T-helper 2 cell (primary cell): ENCODE results near the gene POLDIP2.
A peak's percentile ranks its signal among the peaks of the same experiment; 100 is the strongest.

Source experiments
- DNase-seq, 5 experiments: peaks; one replicate each; pipeline versions ENCODE4 v3.0.0 to v3.0.0-alpha.2; 2012 to 2022
- total RNA-seq, 2 donors: gene quantifications; one replicate each; lab custom pipeline; 2026; lab: John Stamatoyannopoulos, UW

Gene POLDIP2
- 27.1 to 36.2 reads per million in 2 donors for total RNA-seq

DNA sequence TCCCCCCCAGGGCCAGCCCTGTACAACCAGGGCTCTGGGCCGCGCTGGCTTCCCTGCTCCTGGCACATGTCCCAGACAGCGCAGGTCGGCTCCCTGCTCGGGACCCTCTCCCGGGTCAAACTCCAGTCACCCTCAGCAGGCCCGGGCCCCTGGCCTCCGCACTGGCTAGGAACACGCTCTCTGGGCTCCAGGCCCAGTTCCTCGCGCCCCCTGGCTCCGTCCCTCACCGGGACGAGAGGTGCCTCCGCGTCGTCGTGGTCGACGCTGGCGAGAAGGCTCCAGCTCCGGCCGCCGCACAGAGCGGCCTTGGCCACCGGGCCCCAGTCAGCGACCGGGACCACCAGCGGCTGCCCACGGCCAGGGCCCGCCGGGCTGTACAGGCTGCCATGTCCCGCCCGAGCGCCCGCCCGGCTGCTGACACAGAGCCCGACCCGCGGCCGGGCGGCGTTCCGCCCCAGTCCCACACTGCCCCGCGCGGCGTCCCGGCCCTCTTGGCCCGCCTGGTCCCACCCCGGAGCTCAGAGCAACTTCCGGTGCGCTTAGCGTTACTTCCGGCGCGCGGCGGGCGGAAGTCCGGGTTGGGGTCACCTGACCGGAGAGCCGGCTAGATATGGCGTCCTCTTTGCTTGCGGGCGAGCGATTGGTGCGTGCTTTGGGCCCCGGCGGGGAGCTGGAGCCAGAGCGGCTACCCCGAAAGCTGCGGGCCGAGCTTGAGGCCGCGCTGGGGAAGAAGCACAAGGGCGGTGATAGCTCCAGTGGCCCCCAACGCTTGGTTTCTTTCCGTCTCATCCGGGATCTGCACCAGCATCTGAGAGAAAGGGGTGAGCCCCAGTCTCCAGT lies at the start of gene POLDIP2:
POLDIP2 (minus strand) TSS at position 467 of the 840 bp plus-strand sequence; CDS start at position 388, 79 bp downstream.
- peak; percentile 92 to 97 (median 94) for DNase-seq

DNA sequence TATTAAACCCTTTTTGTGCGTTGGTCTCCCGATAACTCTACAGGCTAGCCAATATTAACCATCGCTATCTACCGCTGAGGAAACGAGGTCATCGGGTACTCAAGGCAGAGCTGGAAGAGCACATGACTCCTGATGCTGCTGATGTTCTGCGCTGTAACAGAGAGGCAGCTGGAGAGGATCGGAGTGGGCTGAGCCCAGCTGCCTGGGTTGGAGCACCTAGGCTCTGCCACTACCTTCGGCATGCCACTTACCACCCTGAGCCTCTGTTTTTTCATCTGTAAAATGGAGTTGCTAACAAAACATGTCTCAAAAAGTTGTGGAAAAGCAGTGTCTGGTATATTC lies 49.1 kb upstream of the POLDIP2 start:
- peak in 1 of 5 experiments; percentile 12 for DNase-seq

GRCh38 chr17:28405632-28406472 lies 48.5 kb upstream of the POLDIP2 start, which contains the start of gene SLC46A1:
SLC46A1 (minus strand) TSS chr17:28406212; CDS start chr17:28406114, 98 bp downstream.
- DNase-seq: peak in 3 of 5 experiments; percentile 16 to 49 (median 35)

GRCh38 chr17:28404812-28405570 lies 47.7 kb upstream of the POLDIP2 start:
- no peak for DNase-seq

- DNase-seq: no peak
Measured at GRCh38 chr17:28404461-28404811, 47.1 kb upstream of the POLDIP2 start.

DNA sequence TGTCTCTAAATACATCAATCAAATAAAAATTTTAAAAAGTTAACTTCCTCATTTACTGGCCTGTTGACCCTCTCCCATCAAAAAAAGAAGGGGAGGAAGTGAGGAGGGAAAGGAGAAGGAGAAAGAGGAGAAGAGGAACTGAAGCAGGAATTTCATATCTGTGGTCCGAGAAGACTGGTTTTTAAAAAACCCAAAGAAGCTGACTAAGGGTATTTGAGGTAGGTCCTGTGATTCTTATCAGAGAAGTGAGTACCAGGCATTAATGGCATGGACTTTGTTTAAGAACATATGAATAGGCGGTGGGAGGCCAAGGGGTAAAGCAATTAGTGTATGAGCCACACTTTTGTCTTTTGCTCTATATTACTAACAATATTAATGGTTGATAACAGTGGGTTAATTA lies 46.7 kb upstream of the POLDIP2 start:
- DNase-seq: no peak

GRCh38 chr17:28402844-28403243 lies 45.5 kb upstream of the POLDIP2 start:
- DNase-seq: no peak

DNA sequence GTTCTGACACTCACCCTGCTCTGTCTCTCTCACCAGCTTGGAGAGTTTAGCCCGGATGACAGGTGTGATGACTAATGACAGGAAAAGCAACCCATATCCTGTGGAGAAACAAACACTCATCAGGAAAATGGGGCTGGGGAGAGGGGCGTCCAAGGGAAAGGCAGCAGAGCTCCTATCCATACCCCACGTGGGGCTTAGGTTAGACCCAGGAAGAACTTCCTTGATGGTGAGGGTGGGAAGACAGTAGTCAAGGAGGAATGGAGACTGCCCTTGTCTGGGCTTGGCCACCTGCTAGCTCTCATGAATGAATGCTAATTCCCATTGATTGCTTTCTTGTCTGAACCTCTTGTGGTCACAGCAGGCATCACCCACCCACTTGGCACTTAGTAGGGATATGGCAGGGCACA lies 44.9 kb upstream of the POLDIP2 start:
- DNase-seq: no peak

- no peak for DNase-seq
Measured at GRCh38 chr17:28399808-28400207, 42.5 kb upstream of the POLDIP2 start.

- no peak for DNase-seq
Measured at GRCh38 chr17:28398280-28398981, 41.1 kb upstream of the POLDIP2 start.

GRCh38 chr17:28397687-28398279 lies 40.5 kb upstream of the POLDIP2 start:
- no peak for DNase-seq

GRCh38 chr17:28397275-28397674 lies 39.9 kb upstream of the POLDIP2 start:
- no peak for DNase-seq

DNA sequence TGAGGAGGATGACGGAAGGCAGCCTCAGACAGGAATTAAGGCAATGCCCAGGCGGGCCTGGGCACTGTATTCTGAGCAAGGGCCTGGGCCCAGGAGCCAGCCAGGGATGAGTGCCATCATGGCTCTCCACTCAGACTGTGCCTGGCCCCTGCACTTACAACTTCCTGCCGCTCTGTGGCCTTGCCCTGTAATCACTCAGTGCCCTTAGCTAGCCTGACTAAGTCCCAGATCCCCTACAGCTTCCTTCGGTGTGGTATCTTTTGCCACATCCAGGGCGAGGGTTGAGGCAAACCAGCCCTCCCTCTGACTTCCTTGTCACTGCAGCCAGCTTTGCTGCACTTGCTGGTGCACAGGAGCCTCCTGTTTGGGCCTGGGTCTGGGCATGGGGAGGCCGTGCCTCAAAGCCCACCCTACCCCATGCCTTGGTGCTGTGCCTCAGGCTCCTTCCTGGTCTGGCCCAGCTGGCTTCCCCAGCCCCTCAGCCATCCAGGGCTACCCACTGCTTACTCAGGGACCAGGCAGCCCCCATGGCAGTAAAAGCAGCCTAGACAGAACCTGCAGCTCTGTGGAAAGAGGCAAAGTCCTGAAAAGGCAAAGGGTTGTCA lies 39.4 kb upstream of the POLDIP2 start:
- no peak for DNase-seq

GRCh38 chr17:28395968-28396367 lies 38.6 kb upstream of the POLDIP2 start:
- no peak for DNase-seq

GRCh38 chr17:28395426-28395825 lies 38.1 kb upstream of the POLDIP2 start:
- no peak for DNase-seq

GRCh38 chr17:28394337-28395116 lies 37.2 kb upstream of the POLDIP2 start:
- DNase-seq: no peak

- no peak for DNase-seq
Measured at GRCh38 chr17:28392491-28392890, 35.2 kb upstream of the POLDIP2 start.

GRCh38 chr17:28391401-28391800 lies 34.1 kb upstream of the POLDIP2 start:
- DNase-seq: no peak

DNA sequence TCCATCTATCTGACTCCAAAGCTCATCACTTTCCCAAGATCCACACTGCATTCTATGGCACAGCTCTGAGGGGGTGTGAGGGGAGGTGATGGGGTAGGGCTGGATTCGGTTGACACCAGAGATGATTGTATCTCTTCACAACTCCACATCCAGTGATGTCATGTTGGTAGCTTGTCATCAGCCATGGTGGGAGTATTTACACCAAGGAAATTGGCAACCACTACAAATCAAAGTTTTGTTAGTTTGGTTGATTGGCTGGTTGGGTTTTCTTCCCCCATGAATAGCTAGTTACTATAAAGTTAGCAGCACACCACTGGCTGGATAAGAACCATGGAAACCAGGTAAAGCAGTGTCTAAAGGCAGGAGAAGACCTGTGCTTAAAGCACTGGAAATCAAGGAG lies 33.7 kb upstream of the POLDIP2 start:
- no peak for DNase-seq

- no peak for DNase-seq
Measured at GRCh38 chr17:28390563-28390962, 33.2 kb upstream of the POLDIP2 start.

DNA sequence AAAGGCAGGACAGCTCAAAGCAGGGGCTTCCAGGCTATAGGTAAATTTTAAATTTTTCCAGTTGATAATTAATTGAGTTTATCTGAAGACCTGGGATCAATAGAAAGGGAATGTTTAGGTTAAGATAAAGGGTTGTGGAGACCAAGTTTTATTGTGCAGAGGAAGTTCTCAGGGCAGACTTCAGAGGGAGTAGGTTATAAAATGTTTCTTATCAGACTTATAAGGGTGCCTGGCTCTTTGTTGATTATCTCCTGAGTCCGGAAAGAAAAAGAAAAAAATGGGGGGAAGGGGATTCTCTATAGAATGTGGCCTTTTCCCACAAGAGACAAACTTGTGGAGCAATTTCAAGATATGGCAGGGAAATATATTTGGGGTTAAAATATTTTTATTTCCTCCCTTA lies 32.8 kb upstream of the POLDIP2 start:
- DNase-seq: no peak
